NCI-H2227 treated with DMSO at 0.1 percent for 48 hours (cell line): ENCODE results near the gene KIAA1328.
"Not testable (repeated sequence)": the region's sequence is repeated elsewhere in the genome, so short reads cannot be mapped to it uniquely, and the experiment has no call there.

Source experiments
- DNase-seq: peaks from one replicate; lab custom pipeline; 2025; lab: John Stamatoyannopoulos, UW

The KIAA1328 gene

DNA sequence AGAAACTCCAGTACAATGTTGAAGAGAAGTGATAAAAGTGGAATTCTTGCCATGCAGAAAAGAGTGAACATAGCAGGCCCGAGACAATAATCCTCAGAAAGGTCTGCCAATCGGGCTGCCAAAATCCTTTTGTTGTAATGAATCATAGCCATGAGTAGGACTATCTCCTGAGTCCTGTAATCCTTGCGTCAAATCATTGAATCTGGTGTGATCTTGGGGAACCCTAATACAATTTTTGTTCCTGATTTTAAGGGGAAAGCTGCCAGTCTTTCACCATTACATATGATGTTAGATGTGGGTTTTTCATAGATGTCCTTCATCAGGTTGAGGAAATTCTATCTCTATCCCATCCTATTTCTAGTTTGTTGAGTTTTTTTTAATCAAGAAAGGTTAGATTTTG, 2.4 kb upstream of the KIAA1328 start:
- DNase-seq = no peak

DNA sequence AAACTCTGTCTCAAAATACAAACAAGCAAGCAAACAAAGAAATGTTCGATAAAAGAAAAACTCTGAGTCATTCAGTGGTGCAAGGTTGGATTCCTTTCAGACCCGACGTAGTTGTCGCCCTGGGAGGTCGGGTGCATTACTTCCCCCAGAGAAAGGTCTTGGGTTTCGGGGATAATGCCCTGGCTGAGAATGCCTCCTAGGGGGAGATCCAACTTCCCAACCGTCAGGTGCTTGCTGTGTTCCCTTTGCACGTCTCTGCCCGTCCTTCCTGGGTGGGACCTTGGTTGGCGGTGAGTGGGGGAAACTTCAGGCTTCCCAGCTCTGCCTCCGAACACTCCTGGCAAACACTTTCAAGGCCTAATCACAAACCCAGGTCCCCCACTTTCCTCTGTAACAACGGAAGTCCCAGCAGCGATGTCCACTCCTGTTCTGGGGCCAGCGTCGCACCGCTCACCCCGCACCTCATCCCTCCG, 734 bp upstream of the KIAA1328 start:
- peak; percentile 55 for DNase-seq

DNA sequence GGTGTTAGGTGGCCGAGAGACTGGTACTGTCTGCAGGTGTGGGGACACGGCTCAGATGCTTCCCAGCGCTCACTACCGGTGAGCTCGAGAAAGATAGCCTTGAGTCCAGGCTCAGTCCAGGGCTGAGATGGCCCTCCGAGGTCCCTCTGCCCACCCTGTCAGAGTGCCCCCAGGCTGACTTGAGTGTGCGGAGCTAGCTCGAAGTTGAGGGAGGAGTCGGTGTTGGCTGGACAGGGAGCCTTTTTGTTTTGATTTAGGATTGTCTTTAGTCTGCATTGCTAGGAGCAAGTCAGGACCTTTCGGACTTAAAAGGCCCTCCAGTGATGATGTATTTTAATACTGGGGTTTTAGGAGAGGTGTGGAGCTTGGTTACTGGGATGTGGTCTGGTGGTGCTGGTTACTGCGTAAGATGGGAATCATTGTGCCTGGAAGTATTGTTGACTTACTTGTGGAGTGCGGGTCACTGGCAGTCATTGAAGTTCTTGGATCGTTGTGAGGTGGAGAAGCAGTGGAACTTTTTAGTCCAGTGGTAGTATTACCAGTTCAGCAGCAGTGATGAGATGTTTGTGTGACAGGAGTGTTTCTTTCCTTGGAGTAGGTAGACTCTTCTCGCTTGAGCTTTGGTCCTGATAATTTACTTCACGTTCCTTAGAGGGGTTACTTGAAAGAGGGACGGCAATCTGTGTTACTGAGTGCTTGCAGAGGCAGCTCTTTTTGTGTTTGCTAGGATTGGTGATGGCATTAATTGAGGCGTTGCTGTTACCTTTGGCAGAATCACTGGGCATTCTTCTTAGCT, 633 bp downstream of the KIAA1328 start:
- no peak for DNase-seq

DNA sequence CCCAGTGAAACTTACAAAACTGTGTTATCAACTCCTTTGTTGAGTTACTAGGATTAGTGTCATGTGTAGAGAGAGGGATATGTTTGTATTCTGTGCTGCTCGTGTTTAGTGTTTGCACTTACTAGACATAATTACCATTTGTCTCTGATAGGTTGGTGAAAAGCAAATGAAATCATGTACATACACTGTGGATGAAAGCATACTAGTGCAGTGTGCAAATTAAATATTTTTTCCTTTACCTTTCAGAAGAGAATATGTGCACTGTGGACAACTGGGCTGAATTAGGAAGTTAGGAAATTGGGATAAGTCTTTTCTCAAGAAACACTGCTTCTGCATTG, 1.2 kb downstream of the KIAA1328 start:
- no peak for DNase-seq

DNA sequence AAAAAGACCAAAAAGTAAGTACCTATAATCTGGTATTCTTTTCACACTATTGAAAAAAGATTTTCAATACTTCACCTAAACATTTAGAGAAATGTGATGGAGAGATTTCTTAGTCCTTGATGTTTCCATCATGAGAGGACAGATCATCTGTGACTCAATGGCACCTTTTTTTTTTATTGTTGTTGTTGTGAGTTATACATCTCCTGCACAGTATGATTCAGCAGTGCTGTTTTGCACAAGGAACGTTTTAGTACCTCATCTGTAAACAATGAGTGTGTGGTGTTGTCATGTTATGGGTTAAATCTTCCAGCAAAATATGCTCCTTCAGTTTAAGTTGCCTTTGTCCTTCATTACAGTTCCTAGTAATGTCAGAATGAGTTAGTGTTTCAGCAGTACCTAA, 2.2 kb downstream of the KIAA1328 start:
- no peak for DNase-seq

DNA sequence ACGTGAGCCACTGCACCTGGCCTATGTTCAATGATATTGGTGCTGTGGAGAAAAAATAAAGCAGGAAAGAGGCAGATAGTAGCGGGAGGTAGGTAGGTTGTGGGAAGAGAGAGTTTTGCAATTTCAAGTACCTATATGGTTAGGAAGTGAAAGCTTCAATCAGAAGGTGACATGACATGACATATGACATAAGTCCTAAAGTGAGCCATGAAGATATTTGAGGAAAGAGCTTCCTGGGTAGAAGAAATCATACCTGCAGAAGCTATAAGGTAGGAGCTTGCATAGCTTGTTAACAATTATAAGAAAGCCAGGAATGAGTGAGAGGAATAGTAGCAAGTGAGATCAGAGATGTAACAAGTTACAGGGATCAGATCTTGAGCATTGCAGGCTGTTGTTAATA, 4.2 kb downstream of the KIAA1328 start:
- DNase-seq = no peak

DNA sequence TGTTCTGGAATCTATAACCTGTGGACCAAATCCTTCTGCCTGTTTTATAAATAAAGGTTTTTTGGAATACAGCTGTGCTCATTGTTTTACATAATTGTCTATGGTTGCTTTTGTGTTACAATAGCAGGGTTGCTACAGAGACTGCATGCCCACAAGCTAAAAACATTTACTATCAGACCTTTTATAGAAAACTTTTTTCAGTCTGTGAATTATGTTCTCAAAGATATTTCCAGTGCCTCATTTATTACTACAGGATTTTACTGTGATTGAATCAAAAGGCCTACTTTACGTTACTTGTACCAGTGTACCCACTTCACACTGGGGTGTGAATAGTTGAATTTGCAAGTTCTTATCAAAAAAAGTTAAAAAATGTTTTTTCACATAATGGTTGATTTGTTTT, 7.0 kb downstream of the KIAA1328 start:
- no peak for DNase-seq

DNA sequence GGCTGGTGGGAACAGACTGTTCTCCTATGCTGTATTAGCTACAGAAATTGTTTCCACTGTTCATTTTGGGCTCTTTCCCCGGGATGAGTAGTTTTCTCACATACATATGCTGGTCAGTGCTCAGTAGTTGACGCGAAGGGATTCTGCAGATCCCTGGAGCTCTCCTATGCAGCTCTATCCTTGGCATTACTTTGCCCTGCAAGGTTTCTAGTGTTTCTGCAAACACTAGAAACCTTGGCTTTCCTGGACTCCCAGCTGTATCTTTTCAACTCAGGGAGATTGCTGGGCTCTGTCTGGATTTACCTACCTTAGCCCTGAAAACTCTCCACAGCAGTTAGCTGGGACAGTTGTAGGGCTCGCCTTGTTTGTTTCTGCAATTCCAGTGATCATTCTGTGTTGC, 10.9 kb downstream of the KIAA1328 start:
- DNase-seq = no peak

DNA sequence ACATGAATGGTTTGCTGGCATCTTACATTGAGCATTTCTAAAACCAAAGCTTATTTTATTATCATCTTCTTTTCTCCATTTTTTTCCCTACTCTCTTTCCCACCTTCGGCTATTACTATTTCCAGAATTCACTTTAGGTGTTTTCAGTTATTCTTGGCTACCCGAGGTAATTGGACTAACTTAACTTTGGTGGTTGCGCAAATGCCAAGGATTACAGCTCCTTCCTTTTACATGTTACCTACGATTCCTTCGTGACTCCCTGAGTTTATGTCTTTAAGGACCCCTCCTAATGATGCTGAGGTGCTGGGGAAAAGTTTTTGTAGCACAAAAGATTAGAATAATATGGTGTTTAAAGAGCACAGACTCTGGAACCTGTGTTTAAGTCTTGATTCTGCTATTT, 14.3 kb downstream of the KIAA1328 start:
- DNase-seq = no peak

DNA sequence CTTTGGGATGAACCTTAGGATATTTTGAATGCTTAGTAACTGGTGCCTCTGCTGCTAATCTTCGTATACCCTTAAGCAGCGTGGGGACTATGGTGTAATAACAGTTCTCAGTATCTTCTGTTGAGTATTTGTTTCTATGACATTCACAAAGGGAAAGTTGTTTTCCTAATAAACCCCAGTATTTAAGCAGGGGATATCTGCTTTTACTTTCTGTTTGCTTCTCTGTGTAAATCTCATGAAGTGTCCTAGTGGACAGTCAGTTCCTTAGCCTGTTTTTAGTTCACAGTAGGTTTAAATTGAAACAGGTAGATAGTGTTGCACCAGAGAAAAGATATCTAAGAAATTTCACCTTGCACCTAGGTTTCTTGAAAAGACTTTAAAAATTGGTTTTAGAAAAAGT, 14.9 kb downstream of the KIAA1328 start:
- DNase-seq = no peak

DNA sequence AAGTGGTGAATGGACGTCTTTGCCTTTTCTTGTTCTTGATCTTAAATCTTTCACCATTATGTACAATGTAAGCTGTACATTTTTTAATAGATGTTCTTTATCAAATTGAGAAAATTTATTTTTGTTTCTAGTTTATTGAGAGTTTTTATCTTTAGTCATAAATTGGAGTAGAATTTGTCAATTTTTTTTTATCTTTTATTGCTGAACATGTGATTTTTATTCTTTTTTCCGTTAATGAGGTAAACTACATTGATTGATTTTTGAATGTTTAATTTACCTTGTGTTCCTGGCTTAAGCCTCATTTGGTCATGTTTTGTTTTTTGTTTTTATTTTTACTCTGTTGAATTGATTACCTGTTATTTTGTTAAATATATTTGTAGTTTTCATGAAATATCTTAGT, 19.7 kb downstream of the KIAA1328 start:
- DNase-seq = no peak

DNA sequence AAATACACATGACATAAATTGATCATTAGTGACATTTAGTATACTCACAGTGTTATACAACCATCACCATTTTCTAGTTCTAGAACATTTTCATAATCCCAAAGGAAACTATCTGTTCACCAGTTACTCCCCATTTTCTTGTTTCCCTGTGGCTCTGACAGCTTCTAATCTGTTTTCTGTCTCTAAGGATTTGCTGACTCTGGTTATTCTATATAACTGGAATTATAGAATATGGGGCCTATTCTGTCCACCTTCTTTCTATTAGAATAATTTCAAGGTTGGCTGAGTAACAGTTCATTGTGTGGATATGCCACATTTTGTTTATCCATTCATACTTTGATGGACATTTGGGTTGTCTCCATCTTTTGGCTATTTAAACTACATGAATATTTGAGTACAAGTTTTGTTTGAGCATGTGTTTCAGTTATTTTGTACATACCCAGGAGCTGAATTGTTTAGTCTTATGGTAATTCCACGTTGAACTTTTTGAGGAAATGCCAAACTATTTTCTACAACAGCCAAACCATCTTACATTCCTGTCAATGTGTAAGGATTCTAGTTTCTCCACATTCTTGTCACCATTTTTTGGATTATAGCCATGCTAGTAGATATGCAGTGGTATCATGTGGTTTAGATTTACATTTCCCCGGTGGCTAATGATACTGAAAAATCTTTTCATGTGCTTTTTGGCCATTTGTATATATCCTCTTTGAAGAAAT, 20.5 kb downstream of the KIAA1328 start:
- DNase-seq = no peak

DNA sequence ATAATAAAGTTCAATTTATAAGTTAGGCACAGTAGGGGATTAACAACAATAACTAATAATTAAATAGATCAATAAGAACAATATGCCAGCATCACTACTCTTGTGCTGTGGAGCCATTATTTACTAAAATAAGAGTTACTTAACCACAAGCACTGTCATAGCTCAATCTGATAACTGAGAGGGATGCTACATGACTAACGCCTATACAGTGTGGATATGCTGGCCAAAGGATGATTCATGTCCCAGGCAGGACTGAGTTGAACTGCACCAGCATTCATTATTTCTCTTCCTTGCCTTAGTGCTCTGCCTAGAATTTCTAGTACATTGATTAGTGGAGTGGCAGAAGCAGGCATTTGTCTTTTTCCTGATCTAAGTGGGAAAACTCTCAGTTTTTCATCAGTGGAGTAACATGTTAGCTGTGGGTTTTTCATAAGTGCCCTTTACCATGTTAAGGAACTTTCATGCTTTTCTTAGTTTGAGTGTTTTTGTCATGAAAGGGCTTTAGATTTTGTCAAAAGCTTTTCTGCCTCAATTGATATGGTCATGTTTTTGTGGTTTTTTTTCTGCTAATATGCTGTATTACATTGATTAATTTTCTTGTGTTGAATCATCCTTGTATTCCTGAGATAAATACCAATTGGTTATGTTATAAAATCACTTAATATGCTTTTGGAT, 21.7 kb downstream of the KIAA1328 start:
- DNase-seq = no peak

DNA sequence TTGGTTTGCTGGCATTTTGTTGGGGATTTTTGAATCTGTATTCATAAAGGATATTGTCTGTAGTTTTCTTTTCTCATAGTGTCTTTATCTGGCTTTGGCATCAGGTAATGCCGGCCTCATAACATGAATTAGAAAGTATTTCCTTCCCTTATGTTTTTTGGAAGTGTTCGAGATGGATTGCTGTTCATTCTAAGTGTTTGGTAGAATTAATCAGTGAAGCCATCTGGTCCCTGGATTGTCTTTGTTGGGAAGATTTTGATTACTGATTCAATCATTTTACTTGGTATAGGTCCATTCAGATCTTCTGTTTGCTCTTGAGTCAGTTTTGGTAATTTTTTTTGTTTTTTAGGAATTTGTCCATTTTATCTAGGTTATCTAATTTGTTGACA, 22.3 kb downstream of the KIAA1328 start:
- DNase-seq = no peak

DNA sequence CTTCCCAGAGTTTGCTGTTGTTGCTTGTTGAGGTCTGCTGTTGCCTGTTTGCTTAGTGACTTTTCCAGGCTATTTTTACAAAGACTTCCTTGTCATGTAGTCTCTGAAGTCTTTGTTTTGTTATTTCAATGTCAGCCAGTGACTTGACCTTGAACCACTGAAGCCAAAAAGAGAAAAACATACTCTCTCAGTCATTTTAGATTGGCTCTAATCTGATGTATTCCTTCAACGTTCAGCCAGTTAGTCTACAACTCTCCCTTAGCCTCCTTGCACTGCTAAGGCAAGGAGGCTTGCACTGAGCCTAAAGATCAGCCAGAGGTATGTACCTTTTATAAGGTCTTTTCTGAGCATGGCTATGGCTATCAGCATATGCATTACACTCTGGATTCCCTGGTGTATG, 27.9 kb downstream of the KIAA1328 start:
- DNase-seq = no peak

DNA sequence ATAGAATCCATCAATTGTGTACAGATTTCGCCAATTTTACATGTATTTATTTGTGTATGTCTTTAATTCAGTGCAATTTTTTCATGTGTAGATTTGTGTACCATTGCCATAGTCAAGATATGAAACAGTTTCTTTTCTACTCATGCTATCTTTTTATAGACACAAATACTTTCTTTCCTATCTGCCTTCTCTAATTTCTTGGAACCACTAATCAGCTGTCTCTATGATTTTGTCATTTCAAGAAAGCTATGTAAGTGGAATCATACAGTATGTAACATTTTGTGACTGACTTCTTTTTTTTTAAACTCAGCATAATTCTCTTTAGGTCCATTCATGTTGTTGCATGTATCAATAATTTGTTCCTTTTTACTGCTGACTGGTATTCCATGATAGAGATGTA, 33.3 kb downstream of the KIAA1328 start:
- DNase-seq = no peak

DNA sequence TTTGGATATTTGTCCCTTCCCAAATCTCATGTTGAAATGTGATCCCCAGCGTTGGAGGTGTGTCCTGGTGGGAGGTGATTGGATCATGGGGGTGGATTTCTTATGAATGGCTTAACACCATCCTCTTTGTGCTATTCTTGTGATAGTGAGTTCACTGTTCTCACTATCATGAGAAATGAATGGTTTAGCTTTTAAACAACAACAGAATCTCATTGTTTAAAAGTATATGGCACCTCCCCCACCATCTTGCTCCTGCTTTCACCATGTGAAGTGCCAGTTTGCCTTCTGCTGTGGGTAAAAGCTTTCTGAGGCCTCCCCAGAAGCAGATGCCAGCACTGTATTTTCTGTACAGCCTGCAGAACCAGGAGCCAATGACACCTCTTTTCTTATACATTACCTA, 38.1 kb downstream of the KIAA1328 start:
- DNase-seq = no peak

DNA sequence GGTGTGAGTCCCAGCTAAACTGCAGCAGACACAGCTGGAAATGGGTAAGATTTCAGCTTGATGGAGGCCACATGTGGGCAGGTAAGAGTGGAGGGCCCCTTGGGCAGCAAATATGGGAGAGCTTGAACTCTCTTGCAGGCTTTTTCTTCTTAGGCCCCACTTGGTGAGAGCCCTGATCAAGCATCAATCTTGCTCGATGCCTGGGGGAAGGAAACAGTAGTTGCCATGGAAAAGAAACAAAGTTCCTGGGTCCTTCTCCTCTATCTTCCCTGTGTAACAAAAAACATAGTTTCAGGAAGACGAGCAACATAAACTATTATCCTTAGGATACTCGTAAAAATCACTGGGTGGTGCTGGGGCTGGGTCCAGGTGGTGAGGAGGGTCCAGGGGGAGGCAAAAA, 42.9 kb downstream of the KIAA1328 start:
- DNase-seq = no peak

DNA sequence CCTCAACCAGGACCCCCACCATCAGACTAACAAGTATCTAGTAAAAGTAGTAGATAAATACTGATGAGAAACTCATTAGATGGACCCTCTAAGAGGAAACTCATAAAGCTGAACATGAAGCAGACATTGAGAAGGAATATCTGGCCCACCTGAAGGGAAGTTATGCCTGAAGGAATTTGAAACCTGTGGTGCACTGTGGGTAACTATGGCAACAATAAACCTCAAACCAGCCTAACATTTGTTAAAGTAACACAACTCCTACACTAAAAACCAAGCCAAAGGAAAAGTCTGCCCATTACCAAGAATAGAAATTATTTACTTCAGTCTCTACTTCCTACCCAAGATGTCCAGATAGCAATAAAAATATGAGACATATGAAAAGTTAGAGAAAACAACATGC, 43.4 kb downstream of the KIAA1328 start:
- no peak for DNase-seq

DNA sequence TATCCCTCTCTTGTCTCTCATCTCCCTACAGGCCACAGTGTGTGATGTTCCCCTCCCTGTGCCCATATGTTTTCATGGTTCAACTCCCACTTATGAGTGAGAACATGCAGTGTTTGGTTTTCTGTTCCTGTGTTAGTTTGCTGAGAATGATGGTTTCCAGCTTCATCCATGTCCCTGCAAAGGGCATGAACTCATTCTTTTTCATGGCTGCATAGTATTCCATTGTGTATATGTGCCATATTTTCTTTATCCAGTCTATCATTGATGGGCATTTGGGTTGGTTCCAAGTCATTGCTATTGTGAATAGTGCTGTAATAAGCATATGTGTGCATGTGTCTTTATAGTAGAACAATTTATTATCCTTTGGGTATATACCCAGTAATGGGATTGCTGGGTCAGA, 44.9 kb downstream of the KIAA1328 start:
- not testable (repeated sequence) for DNase-seq

DNA sequence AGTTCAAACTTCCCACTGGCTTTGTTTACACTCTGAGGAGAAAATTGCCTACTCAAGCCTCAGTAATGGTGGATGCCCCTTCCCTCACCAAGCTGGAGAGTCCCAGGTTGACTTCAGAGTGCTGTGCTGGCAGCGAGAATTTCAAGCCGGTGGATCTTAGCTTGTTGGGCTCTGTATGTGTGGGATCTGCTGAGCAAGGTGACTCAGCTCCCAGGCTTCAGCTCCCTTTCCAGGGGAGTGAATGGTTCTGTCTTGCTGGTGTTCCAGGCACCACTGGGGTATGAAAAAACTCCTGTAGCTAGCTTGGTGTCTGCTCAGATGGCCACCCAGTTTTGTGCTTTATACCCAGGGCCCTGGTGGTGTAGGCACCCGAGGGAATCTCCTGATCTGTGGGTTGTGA, 50.9 kb downstream of the KIAA1328 start:
- not testable (repeated sequence) for DNase-seq

DNA sequence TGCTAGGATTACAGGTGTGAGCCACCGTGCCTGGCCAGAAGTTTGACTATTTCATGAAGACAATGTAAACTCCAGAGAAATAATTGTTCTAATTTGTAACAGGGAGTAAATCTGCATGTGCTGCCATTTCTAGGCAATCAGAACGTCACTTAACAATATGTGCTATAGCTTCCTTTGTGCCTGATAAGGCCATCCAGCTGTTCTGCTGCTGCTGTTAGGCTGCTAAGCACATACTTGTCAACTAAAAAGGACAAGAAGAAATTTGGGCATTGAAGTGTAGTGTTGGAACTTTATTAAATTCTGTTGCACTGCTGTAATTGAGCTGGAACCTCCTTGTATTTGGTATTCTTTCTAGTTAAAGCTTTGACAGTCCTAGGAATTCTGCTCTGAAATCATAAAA, 57.1 kb downstream of the KIAA1328 start:
- no peak for DNase-seq

DNA sequence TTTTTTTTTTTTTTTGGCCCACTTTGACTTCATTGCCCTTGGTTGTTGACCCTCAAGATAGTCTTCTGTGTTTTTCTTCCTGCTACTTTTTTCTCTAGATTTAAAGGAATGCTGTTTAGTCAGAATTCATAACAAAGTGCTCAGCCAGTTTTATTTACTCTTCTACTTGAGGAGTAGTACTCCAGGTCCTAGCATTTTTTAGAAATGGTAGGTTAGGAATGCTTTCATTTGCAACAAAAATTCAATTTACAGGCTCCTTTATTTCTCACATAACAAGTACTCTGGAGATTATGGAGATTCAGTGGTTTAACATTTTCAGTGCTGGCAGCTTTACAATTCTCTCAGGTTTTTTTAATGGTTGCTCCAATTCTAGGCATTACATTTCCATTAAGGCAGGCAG, 58.2 kb downstream of the KIAA1328 start:
- no peak for DNase-seq
